CD14-positive monocyte (primary cell): ENCODE data around the gene MPHOSPH10. TPM values are rescaled to one million over a fixed set of nuclear protein-coding genes. Genes with fewer than 3 reads are reported as not detected.
"Not testable (repeated sequence)": the region's sequence is repeated elsewhere in the genome, so short reads cannot be mapped to it uniquely, and the experiment has no call there.

ENCODE experiments used
- DNase-seq, 3 donors: peaks; one replicate each; pipeline ENCODE4 v3.0.0-alpha.2; 2011 to 2022
- H2AFZ ChIP-seq: 2 replicates; pipeline ENCODE4 v1.6.0; 2012; ENCODE audit warnings: mild to moderate bottlenecking, low read depth, low read length, inconsistent platforms; ENCODE audit not compliant: insufficient read depth, poor library complexity, severe bottlenecking
- H3K27ac ChIP-seq, 2 donors: 1 replicate in 1 of 2; 2 replicates in 1 of 2; pipeline ENCODE4 v1.5.1; 2012 to 2013; ENCODE audit warnings: low read length in 2 of 2, control low read depth in 1 of 2, inconsistent platforms in 1 of 2, low read depth in 1 of 2, mild to moderate bottlenecking in 1 of 2
- H3K27me3 ChIP-seq, 2 donors: one replicate each; pipeline versions ENCODE4 v1.6.0 to v1.6.1; 2011 to 2013; ENCODE audit warnings: low read length in 2 of 2; ENCODE audit not compliant: control insufficient read depth in 2 of 2, insufficient read depth in 2 of 2
- H3K36me3 ChIP-seq, 2 donors: replicated peaks in 1 of 2; 1 replicate in 1 of 2; 2 replicates in 1 of 2; pipeline versions ENCODE4 v1.5.1 to v1.6.1; 2012 to 2013; ENCODE audit warnings: low read length in 2 of 2, control low read depth in 1 of 2, inconsistent platforms in 1 of 2, mild to moderate bottlenecking in 1 of 2; ENCODE audit not compliant: insufficient read depth in 2 of 2, control insufficient read depth in 1 of 2
- H3K4me1 ChIP-seq, 2 donors: 1 replicate in 1 of 2; 2 replicates in 1 of 2; pipeline versions ENCODE4 v1.5.1 to v1.6.1; 2012 to 2013; ENCODE audit warnings: low read length in 2 of 2, control low read depth in 1 of 2, inconsistent platforms in 1 of 2, mild to moderate bottlenecking in 1 of 2, moderate library complexity in 1 of 2; ENCODE audit not compliant: insufficient read depth in 2 of 2, control insufficient read depth in 1 of 2
- H3K4me2 ChIP-seq: replicated peaks from 2 replicates; pipeline ENCODE3; 2012; ENCODE audit warnings: low read length, moderate library complexity, mild to moderate bottlenecking; ENCODE audit not compliant: poor library complexity, severe bottlenecking; ENCODE audit errors: extremely low read depth
- H3K4me3 ChIP-seq, 3 experiments: fragments of 200-600 bp in 1 of 3; sonication (generic) in 1 of 3; replicated peaks in 1 of 3; 1 replicate in 2 of 3; 2 replicates in 1 of 3; pipeline ENCODE4 v1.5.1; 2011 to 2013; ENCODE audit warnings: low read length in 3 of 3, mild to moderate bottlenecking in 3 of 3, control low read depth in 2 of 3, low read depth in 2 of 3, inconsistent platforms in 1 of 3, moderate library complexity in 1 of 3
- H3K79me2 ChIP-seq: 2 replicates; pipeline ENCODE4 v1.6.0; 2012; ENCODE audit warnings: mild to moderate bottlenecking, control low read depth, inconsistent platforms, low read length, moderate library complexity; ENCODE audit not compliant: insufficient read depth
- H3K9ac ChIP-seq: 2 replicates; pipeline ENCODE4 v1.6.0; 2017; ENCODE audit warnings: low read length, mild to moderate bottlenecking; ENCODE audit not compliant: insufficient read depth, poor library complexity, severe bottlenecking
- H3K9me3 ChIP-seq, 2 donors: replicated peaks in 1 of 2; 1 replicate in 1 of 2; 2 replicates in 1 of 2; pipeline versions ENCODE4 v1.5.1 to v1.6.1; 2012 to 2013; ENCODE audit warnings: low read length in 2 of 2, control low read depth in 1 of 2; ENCODE audit not compliant: control insufficient read depth in 1 of 2, insufficient read depth in 1 of 2
- H4K20me1 ChIP-seq: 2 replicates; pipeline ENCODE4 v1.6.0; 2012; ENCODE audit warnings: mild to moderate bottlenecking, low read length, control low read depth, moderate library complexity; ENCODE audit not compliant: insufficient read depth
- H3K27ac Mint-ChIP-seq, 7 donors: one replicate each; pipeline ENCODE4 v1.8.0; 2020; ENCODE audit warnings: mild to moderate bottlenecking in 7 of 7, mixed read lengths in 7 of 7, moderate library complexity in 6 of 7, inconsistent platforms in 2 of 7
- H3K27me3 Mint-ChIP-seq, 3 donors: one replicate each; pipeline ENCODE4 v1.8.0; 2021 to 2022; ENCODE audit warnings: low read depth in 3 of 3, mild to moderate bottlenecking in 3 of 3, mixed read lengths in 3 of 3, moderate library complexity in 3 of 3, inconsistent platforms in 1 of 3
- H3K36me3 Mint-ChIP-seq, 2 donors: one replicate each; pipeline ENCODE4 v1.8.0; 2020; ENCODE audit warnings: mixed read lengths in 2 of 2, inconsistent platforms in 1 of 2, mild to moderate bottlenecking in 1 of 2
- H3K4me1 Mint-ChIP-seq: one replicate; pipeline ENCODE4 v1.8.0; 2020; ENCODE audit warnings: mild to moderate bottlenecking, mixed read lengths
- H3K4me3 Mint-ChIP-seq, 2 donors: one replicate each; pipeline ENCODE4 v1.8.0; 2020; ENCODE audit warnings: mild to moderate bottlenecking in 2 of 2, mixed read lengths in 2 of 2, moderate library complexity in 1 of 2
- H3K9me3 Mint-ChIP-seq, 7 donors: one replicate each; pipeline ENCODE4 v1.8.0; 2020 to 2022; ENCODE audit warnings: mixed read lengths in 7 of 7, mild to moderate bottlenecking in 6 of 7, moderate library complexity in 6 of 7, inconsistent platforms in 2 of 7
- CTCF ChIP-seq: fragments of 200-600 bp; IDR thresholded peaks from one replicate; pipeline ENCODE4 v1.8.0; 2022; ENCODE audit warnings: antibody characterized with exemption, mild to moderate bottlenecking
- WGBS: methylation state at CpG from one replicate; pipeline ENCODE4 v1.1.5; 2013; ENCODE audit warnings: missing lambda C conversion rate; ENCODE audit not compliant: insufficient coverage; 5-methylcytosine and 5-hydroxymethylcytosine counted together
- intact Hi-C, 2 donors: fragments of 100-400 bp; cut with micrococcal nuclease; formaldehyde crosslinking; loops; one replicate each; pipeline versions ENCODE4 v1.15.0 to v1.15.1; 2023
- polyA plus RNA-seq, 3 donors: library from polyadenylated mRNA; depleted of rRNA in 1 of 3; unstranded in 2 of 3; stranded (reverse) in 1 of 3; fragments of 300-500 nt in 2 of 3; fragments of >200 nt in 1 of 3; fragmentation: Illumina TruSeq in 2 of 3; gene quantifications; 1 replicate in 2 of 3; 2 replicates in 1 of 3; pipeline ENCODE4 v1.2.3, GENCODE V29; 2012 to 2021

The MPHOSPH10 gene
- polyA plus RNA-seq, 3 donors: 4.8 to 9.9 (median 5.6) TPM

- Histone ChIP-seq H3K79me2 (peaks cover 72% of the 10 kb centered on the region), H3K9me3 (no peaks in the 10 kb centered on the region), H2AFZ (peak overlapping the region; percentile 99), H3K27ac (peak overlapping the region; percentile 82 to 94), H3K4me2 (peak overlapping the region; percentile 88), H4K20me1 (no peaks in the 10 kb centered on the region), H3K9ac (peak overlapping the region; percentile 89), H3K4me3 (peak overlapping the region; percentile 87 to 99 (median 93)), H3K27me3 (no peaks in the 10 kb centered on the region), H3K36me3 (peaks cover 24 to 36% of the 10 kb centered on the region in 2 donors), H3K4me1 (peaks cover 17 to 39% of the 10 kb centered on the region in 2 donors)
- Mint-ChIP-seq H3K36me3 (peaks cover 15 to 16% of the 10 kb centered on the region in 2 donors), H3K9me3 (no peaks in the 10 kb centered on the region), H3K27ac (no peak overlapping the region), H3K27me3 (no peaks in the 10 kb centered on the region), H3K4me3 (no peak overlapping the region), H3K4me1 (peaks cover 11% of the 10 kb centered on the region)
- intact Hi-C loops: loop anchor here in 1 of 2 donors (5.0 kb wide), 1 partner anchor 59 kb away; no protein-coding TSS in a partner anchor
- WGBS: 0% methylated on average over 3 of the region's 4 CpGs
- DNase-seq: peak; percentile 9 to 26 (median 25)
- TF ChIP-seq CTCF: no peak
Observed at GRCh38 chr2:71130905-71131244, 441 bp downstream of the MPHOSPH10 start.

DNA sequence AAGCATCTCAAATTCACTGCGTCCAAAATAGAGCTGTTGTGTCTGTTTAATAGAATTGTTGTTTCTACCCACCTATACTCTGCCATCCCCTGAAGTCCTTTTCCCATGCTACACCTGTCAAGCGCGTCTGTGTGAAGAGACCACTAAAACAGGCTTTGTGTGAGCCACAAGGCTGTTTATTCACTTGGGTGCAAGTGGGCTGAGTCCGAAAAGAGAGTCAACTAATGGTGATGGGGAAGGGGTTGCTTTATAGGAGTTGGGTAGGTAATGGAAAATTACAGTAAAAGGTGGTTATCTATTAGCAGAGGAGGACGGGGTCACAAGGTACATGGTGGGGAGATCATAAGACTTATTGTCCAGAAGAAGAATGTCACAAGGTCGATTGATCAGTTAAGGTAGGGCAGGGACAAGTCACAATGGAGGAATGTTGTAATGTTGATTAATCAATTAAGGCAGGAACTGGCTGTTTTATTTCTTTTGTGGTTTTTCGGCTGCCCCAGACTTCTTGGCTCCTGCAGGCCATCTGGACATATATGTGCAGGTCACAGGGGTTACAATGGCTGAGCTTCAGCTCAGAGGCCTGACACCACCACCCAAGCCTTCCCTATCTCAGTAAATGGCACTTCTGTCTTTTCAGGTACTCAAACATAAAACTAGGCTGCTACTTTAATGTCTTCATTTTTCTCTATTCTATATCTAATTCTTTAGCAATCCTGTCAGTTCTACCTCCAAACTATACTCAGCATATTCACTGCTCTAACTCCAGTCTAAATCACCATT, 1.1 kb downstream of the MPHOSPH10 start:
- not testable (repeated sequence) for DNase-seq, H3K4me3 Mint-ChIP-seq, H3K27ac Mint-ChIP-seq, H4K20me1 ChIP-seq, H3K27me3 Mint-ChIP-seq, H3K27me3 ChIP-seq, H3K9me3 Mint-ChIP-seq, H3K9me3 ChIP-seq
- peak overlapping the region in 2 of 3 experiments; percentile 87 to 99 for H3K4me3 ChIP-seq
- 88% methylated on average over 3 of the region's 7 CpGs for WGBS
- peaks cover 65% of the 10 kb centered on the region for H3K79me2 ChIP-seq
- H3K36me3 ChIP-seq: peaks cover 29 to 43% of the 10 kb centered on the region in 2 donors
- peak overlapping the region in 1 of 2 donors; percentile 94 for H3K27ac ChIP-seq
- H2AFZ ChIP-seq: peak overlapping the region; percentile 99
- peaks cover 11% of the 10 kb centered on the region for H3K4me1 Mint-ChIP-seq
- peaks cover 17 to 39% of the 10 kb centered on the region in 2 donors for H3K4me1 ChIP-seq
- peak overlapping the region; percentile 89 for H3K9ac ChIP-seq
- intact Hi-C loops: loop anchor here in 1 of 2 donors (5.0 kb wide), 1 partner anchor 59 kb away; no protein-coding TSS in a partner anchor
- H3K36me3 Mint-ChIP-seq: peaks cover 21 to 23% of the 10 kb centered on the region in 2 donors
- H3K4me2 ChIP-seq: peak overlapping the region; percentile 88
